GM19328 (cell line): ENCODE data around the gene NBPF1.
"Not testable (repeated sequence)": the region's sequence is repeated elsewhere in the genome, so short reads cannot be mapped to it uniquely, and the experiment has no call there.

Experiments
- ATAC-seq: cut with Tn5 transposase; IDR thresholded peaks from one replicate; pipeline ENCODE4 v1.9.1; 2021; ENCODE audit warnings: mild to moderate bottlenecking, moderate library complexity; ENCODE audit not compliant: unreplicated experiment

NBPF1 gene

GRCh38 chr1:16623812-16624719 is 10.7 kb upstream of the NBPF1 start:
- ATAC-seq: not testable (repeated sequence)

GRCh38 chr1:16623337-16623736 is 10.0 kb upstream of the NBPF1 start:
- not testable (repeated sequence) for ATAC-seq

GRCh38 chr1:16621681-16622315 is 8.4 kb upstream of the NBPF1 start:
- not testable (repeated sequence) for ATAC-seq

GRCh38 chr1:16621300-16621658 is 7.9 kb upstream of the NBPF1 start:
- no peak for ATAC-seq

- not testable (repeated sequence) for ATAC-seq
Observed at GRCh38 chr1:16619803-16620501, 6.6 kb upstream of the NBPF1 start.

- no peak for ATAC-seq
Observed at GRCh38 chr1:16618719-16619118, 5.4 kb upstream of the NBPF1 start.

- ATAC-seq: no peak
Observed at GRCh38 chr1:16617778-16618580, 4.6 kb upstream of the NBPF1 start.

- no peak for ATAC-seq
Observed at GRCh38 chr1:16617114-16617631, 3.8 kb upstream of the NBPF1 start.

GRCh38 chr1:16615253-16616252 is 2.2 kb upstream of the NBPF1 start:
- ATAC-seq: no peak

GRCh38 chr1:16614361-16615252 is 1.2 kb upstream of the NBPF1 start:
- ATAC-seq: no peak

GRCh38 chr1:16612332-16613172 is 812 bp downstream of the NBPF1 start:
- ATAC-seq: no peak

- ATAC-seq: not testable (repeated sequence)
Observed at GRCh38 chr1:16611981-16612331, 1.4 kb downstream of the NBPF1 start.

- ATAC-seq: not testable (repeated sequence)
Observed at GRCh38 chr1:16611164-16611563, 2.2 kb downstream of the NBPF1 start.

- not testable (repeated sequence) for ATAC-seq
Observed at GRCh38 chr1:16610553-16610952, 2.8 kb downstream of the NBPF1 start.

GRCh38 chr1:16609761-16610160 is 3.6 kb downstream of the NBPF1 start:
- ATAC-seq: not testable (repeated sequence)

GRCh38 chr1:16608838-16609560 is 4.4 kb downstream of the NBPF1 start:
- ATAC-seq: no peak
